ENCODE data around the gene ATP8A2. TPM values are rescaled to one million over a fixed set of nuclear protein-coding genes. Genes with fewer than 3 reads are reported as not detected.

Gene ATP8A2
- total RNA-seq, 2 donors from 2014 or later, result 0.41 to 1.6 TPM

DNA sequence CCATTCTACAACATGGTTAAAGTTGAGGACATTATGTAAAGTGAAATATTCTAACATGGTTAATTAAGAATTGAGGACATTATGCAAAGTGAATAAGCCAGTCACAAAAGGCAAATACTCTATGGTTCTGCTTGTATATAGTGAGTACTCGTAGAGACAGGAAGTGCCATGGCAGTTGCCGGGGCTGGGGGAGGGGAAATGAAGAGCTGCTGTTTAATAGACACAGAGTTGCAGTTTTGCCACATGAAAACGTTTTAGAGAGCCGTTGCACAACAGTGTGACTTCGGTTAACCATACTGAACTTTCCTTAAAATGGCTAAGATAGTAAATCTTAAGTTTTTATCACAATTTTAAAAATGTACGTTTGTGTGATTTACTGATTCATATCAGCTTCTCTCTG, 503.1 kb downstream of the ATP8A2 start:
- no peak overlapping the region for H3K4me3 ChIP-seq
- no peaks in the 10 kb centered on the region for H3K36me3 ChIP-seq
- TF ChIP-seq, protein P1, sequence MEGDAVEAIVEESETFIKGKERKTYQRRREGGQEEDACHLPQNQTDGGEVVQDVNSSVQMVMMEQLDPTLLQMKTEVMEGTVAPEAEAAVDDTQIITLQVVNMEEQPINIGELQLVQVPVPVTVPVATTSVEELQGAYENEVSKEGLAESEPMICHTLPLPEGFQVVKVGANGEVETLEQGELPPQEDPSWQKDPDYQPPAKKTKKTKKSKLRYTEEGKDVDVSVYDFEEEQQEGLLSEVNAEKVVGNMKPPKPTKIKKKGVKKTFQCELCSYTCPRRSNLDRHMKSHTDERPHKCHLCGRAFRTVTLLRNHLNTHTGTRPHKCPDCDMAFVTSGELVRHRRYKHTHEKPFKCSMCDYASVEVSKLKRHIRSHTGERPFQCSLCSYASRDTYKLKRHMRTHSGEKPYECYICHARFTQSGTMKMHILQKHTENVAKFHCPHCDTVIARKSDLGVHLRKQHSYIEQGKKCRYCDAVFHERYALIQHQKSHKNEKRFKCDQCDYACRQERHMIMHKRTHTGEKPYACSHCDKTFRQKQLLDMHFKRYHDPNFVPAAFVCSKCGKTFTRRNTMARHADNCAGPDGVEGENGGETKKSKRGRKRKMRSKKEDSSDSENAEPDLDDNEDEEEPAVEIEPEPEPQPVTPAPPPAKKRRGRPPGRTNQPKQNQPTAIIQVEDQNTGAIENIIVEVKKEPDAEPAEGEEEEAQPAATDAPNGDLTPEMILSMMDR (IDR thresholded peaks at IDR 0.05), result no peak
- H3K27me3 ChIP-seq (replicated peaks; ENCODE audit: insufficient read depth), result no peaks in the 10 kb centered on the region
- ATAC-seq (ENCODE audit: insufficient number of reproducible peaks, low FRiP score, low read depth) (no peak), DNase-seq (ENCODE audit: low spot score) (no peak)
- H3K27ac ChIP-seq, result no peak overlapping the region
- no peaks in the 10 kb centered on the region for H3K9me3 ChIP-seq
- H3K4me1 ChIP-seq (ENCODE audit: control insufficient read depth in 1 of 2, low read depth in 2 of 2), result no peaks in the 10 kb centered on the region

DNA sequence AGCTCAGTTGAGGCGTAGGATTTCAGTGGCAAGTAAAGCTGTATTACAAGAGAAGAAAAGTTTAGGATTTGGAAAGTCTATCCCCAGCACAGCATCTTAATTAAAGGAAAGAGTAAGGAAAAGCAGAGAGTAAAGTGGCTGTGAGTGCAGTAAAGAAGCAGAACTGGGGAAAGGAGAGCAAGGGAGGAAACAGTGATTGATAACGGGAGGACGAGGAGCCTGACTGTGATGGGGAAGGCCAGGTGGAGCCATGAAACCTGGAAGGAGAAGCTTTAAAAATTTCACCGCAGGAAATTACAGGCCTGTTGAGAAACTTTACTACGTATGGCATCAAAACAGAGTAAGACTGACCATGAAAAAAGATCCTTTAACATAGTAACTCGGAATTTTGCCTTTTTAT, 504.5 kb downstream of the ATP8A2 start:
- ATAC-seq (ENCODE audit: insufficient number of reproducible peaks, low FRiP score, low read depth) (no peak), DNase-seq (ENCODE audit: low spot score) (no peak)
- no peaks in the 10 kb centered on the region for H3K9me3 ChIP-seq
- TF ChIP-seq, protein P1 (IDR thresholded peaks at IDR 0.05), result no peak
- H3K4me1 ChIP-seq (ENCODE audit: control insufficient read depth in 1 of 2, low read depth in 2 of 2), result no peaks in the 10 kb centered on the region
- H3K4me3 ChIP-seq, result no peak overlapping the region
- no peaks in the 10 kb centered on the region for H3K27me3 ChIP-seq (replicated peaks; ENCODE audit: insufficient read depth)
- no peak overlapping the region for H3K27ac ChIP-seq
- no peaks in the 10 kb centered on the region for H3K36me3 ChIP-seq

DNA sequence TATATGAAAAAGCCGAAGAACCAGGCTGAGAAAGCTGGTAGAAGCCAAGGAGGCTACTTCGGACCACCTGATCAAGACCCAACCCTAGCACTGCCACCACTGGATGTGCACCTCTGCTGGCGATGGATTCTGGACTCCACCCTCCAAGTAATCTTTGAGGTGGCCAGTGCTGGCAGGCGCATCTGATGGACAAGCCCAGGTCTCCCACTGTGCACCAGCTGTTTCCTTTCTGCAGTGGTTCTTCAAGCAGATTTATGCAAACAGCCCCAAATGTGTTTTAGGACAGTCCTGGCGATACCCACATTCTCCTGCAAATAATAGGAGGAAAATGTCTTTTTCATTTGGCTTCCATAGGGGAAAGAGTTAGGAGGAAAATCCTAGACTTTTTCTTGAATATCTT, 507.7 kb downstream of the ATP8A2 start:
- DNase-seq (ENCODE audit: low spot score), result no peak
- no peak for ATAC-seq (ENCODE audit: insufficient number of reproducible peaks, low FRiP score, low read depth)

DNA sequence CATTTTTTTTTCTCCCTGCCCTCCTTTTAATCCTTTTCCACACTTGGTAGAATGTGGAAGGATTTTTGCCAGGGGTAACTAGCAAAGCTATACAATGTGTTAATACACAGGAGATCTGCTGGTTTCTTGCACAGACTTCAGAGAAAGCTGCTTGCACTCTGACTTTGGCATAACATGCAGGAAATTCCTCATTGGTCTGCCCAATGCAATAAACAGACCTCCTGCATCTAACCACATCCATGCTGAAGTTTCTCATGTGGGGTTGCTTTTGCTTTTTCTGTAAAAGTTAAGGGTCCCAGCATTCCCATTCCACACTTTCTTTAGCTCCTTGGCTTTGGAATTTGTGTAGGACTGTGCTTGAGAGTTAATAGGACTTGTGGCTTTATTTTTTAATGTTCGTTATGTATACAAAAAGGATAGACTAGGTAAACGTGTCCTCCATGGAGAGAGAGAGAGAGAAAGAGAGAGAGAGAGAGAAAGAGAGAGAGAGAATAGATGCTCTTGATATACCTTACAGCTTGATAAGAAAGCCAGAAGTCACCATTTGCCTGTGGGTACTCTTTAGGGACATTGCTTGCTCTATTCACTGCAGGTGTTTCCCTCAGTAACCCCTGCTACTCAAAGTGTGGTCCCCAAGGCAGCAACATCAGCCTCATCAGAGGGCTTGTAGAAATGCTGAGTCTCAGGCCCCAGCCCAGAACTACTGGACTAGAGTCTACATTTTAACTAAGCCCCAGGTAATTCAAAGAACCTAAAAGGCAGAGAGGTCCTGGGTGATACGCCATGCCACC, 509.6 kb downstream of the ATP8A2 start:
- no peak overlapping the region for H3K4me3 ChIP-seq

More for the DNA sequence above, 507.7 kb downstream of the ATP8A2 start:
- H3K9me3 ChIP-seq, result no peaks in the 10 kb centered on the region
- H3K27me3 ChIP-seq (replicated peaks; ENCODE audit: insufficient read depth), result no peaks in the 10 kb centered on the region
- no peaks in the 10 kb centered on the region for H3K4me1 ChIP-seq (ENCODE audit: control insufficient read depth in 1 of 2, low read depth in 2 of 2)
- H3K27ac ChIP-seq, result no peak overlapping the region
- H3K36me3 ChIP-seq, result no peaks in the 10 kb centered on the region
- TF ChIP-seq, protein P1 (IDR thresholded peaks at IDR 0.05), result no peak
- H3K4me3 ChIP-seq, result no peak overlapping the region

DNA sequence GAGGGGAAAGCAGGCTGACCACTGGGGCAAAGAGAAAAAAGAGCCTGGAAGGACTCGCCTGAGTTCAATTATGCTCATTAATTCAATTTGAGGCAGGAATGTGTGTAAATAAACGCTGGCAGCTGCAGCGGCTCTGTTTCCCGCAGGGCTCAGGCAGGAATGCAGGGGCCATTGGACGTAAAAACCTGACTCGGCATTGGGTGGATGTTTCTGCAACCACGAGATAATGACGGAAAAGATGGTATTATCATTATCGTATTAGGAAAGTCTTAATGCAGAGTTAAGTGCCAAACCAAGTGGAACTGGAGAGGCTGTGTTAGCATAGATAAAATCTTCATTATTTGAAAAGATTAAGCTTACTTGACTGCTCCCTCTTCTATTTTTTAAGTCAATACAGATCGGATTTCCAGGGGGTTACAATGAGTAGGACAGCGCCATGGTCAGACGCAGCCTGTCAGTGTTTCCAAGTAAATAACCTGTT, 510.2 kb downstream of the ATP8A2 start:
- Histone ChIP-seq H3K27ac (no peak overlapping the region), H3K4me3 (no peak overlapping the region), H3K36me3 (no peaks in the 10 kb centered on the region), H3K9me3 (no peaks in the 10 kb centered on the region), H3K4me1 (ENCODE audit: control insufficient read depth in 1 of 2, low read depth in 2 of 2) (no peaks in the 10 kb centered on the region), H3K27me3 (replicated peaks; ENCODE audit: insufficient read depth) (no peaks in the 10 kb centered on the region)
- DNase-seq (ENCODE audit: low spot score) (no peak), ATAC-seq (ENCODE audit: insufficient number of reproducible peaks, low FRiP score, low read depth) (no peak)
- TF ChIP-seq, protein P1 (IDR thresholded peaks at IDR 0.05), result no peak

More for the DNA sequence above, 509.6 kb downstream of the ATP8A2 start:
- ATAC-seq (ENCODE audit: insufficient number of reproducible peaks, low FRiP score, low read depth), result no peak
- TF ChIP-seq, protein P1 (IDR thresholded peaks at IDR 0.05), result no peak
- Histone ChIP-seq H3K27ac (no peak overlapping the region), H3K9me3 (no peaks in the 10 kb centered on the region), H3K4me1 (ENCODE audit: control insufficient read depth in 1 of 2, low read depth in 2 of 2) (no peaks in the 10 kb centered on the region), H3K27me3 (replicated peaks; ENCODE audit: insufficient read depth) (no peaks in the 10 kb centered on the region), H3K36me3 (no peaks in the 10 kb centered on the region)
- no peak for DNase-seq (ENCODE audit: low spot score)
